Activated CD4-positive, alpha-beta T cell treated with anti-CD3 and anti-CD28 coated beads, Interleukin-2, amount 50 U/mL, for 4 hours (primary cell): Measurements from ENCODE around the gene SPIB.
A peak's percentile ranks its signal among the peaks of the same experiment; 100 is the strongest.
"Not testable (repeated sequence)": the region's sequence is repeated elsewhere in the genome, so short reads cannot be mapped to it uniquely, and the experiment has no call there.

ENCODE experiments used
- DNase-seq, 2 experiments: peaks; one replicate each; pipeline ENCODE4 v3.0.0-alpha.2; 2020

The SPIB gene

GRCh38 chr19:50418176-50419021, at the start of gene SPIB:
SPIB (plus strand) TSS chr19:50418938; CDS start chr19:50418963, 25 bp downstream.
- DNase-seq: no peak

GRCh38 chr19:50371914-50372475, 46.7 kb upstream of the SPIB start:
- no peak for DNase-seq

- peak; percentile 91 for DNase-seq
Observed at GRCh38 chr19:50376166-50377050, 42.3 kb upstream of the SPIB start, which contains the start of gene NR1H2. NR1H2 (plus strand) TSS chr19:50376457; CDS start chr19:50377606, 1,149 bp downstream.

- peak; percentile 63 to 65 for DNase-seq
Observed at GRCh38 chr19:50377051-50377461, 41.7 kb upstream of the SPIB start.

- no peak for DNase-seq
Observed at GRCh38 chr19:50377517-50377916, 41.2 kb upstream of the SPIB start.

- no peak for DNase-seq
Observed at GRCh38 chr19:50378169-50378862, 40.4 kb upstream of the SPIB start.

- no peak for DNase-seq
Observed at GRCh38 chr19:50378863-50379236, 39.9 kb upstream of the SPIB start.

- DNase-seq: no peak
Observed at GRCh38 chr19:50379602-50380001, 39.1 kb upstream of the SPIB start.

GRCh38 chr19:50380137-50380536, 38.6 kb upstream of the SPIB start:
- DNase-seq: no peak

- no peak for DNase-seq
Observed at GRCh38 chr19:50380751-50381151, 38.0 kb upstream of the SPIB start.

- no peak for DNase-seq
Observed at GRCh38 chr19:50381881-50382729, 36.6 kb upstream of the SPIB start.

- no peak for DNase-seq
Observed at GRCh38 chr19:50383001-50383851, 35.5 kb upstream of the SPIB start.

GRCh38 chr19:50383852-50384684, 34.7 kb upstream of the SPIB start, which contains the start of gene POLD1:
POLD1 (plus strand) TSS chr19:50384347; CDS start chr19:50398852, 14,505 bp downstream.
- peak; percentile 98 for DNase-seq

- no peak for DNase-seq
Observed at GRCh38 chr19:50384685-50385535, 33.8 kb upstream of the SPIB start.

- DNase-seq: no peak
Observed at GRCh38 chr19:50387176-50387867, 31.4 kb upstream of the SPIB start.

- DNase-seq: no peak
Observed at GRCh38 chr19:50387868-50388245, 30.9 kb upstream of the SPIB start.

- DNase-seq: not testable (repeated sequence)
Observed at GRCh38 chr19:50390295-50390694, 28.4 kb upstream of the SPIB start.

- DNase-seq: not testable (repeated sequence)
Observed at GRCh38 chr19:50390952-50391351, 27.8 kb upstream of the SPIB start.
